Upper lobe of right lung (tissue), 1 donor: ENCODE data around the gene RTP1. TPM values are rescaled to one million over a fixed set of nuclear protein-coding genes. Genes with fewer than 3 reads are reported as not detected.
A peak's percentile ranks its signal among the peaks of the same experiment; 100 is the strongest.

Experiments used
- ATAC-seq: fragments of 200-7000 bp; cut with Tn5 transposase; one replicate; pipeline ENCODE4 v1.9.1; 2020; ENCODE audit warnings: mild to moderate bottlenecking, moderate library complexity
- DNase-seq: peaks from one replicate; pipeline ENCODE4 v3.0.0-alpha.2; 2020
- H3K27ac ChIP-seq: fragments of 200-600 bp; one replicate; pipeline ENCODE4 v1.8.0; 2022
- H3K27me3 ChIP-seq: fragments of 200-600 bp; one replicate; pipeline ENCODE4 v1.8.0; 2022; ENCODE audit warnings: mild to moderate bottlenecking
- H3K36me3 ChIP-seq: fragments of 200-600 bp; one replicate; pipeline ENCODE4 v1.8.0; 2022
- H3K4me1 ChIP-seq: fragments of 200-600 bp; one replicate; pipeline ENCODE4 v1.8.0; 2022
- H3K4me3 ChIP-seq: fragments of 200-600 bp; one replicate; pipeline ENCODE4 v1.8.0; 2022; ENCODE audit warnings: mild to moderate bottlenecking
- H3K9me3 ChIP-seq: fragments of 200-600 bp; one replicate; pipeline ENCODE4 v1.8.0; 2022
- CTCF ChIP-seq: fragments of 200-600 bp; IDR thresholded peaks from one replicate; pipeline ENCODE4 v1.8.0; 2022; ENCODE audit warnings: antibody characterized with exemption
- intact Hi-C: fragments of 100-400 bp; cut with DNase I; formaldehyde crosslinking; loops from one replicate; pipeline ENCODE4 v1.11.0; 2022
- total RNA-seq: library from RNA; stranded (reverse); fragmentation: NEBNext Ultra II Directional; extraction: Animal tissue kit (Norgen Biotek cat#: 25700); gene quantifications from one replicate; pipeline ENCODE4 v1.2.1, GENCODE V29; 2021
- donor health status: DM: no; HTN: yes; CAD: no; lungs with severe emphysema.

RTP1 gene
- total RNA-seq, 1 donor from 2014 or later, result not detected

- Histone ChIP-seq H3K4me1 (peaks cover 5% of the 10 kb centered on the region), H3K4me3 (no peak overlapping the region), H3K27me3 (no peaks in the 10 kb centered on the region), H3K36me3 (no peaks in the 10 kb centered on the region), H3K27ac (no peak overlapping the region), H3K9me3 (no peaks in the 10 kb centered on the region)
- TF ChIP-seq CTCF, result no peak
- intact Hi-C loops, result no loop called here
- ATAC-seq (no peak), DNase-seq (no peak)
Observed at GRCh38 chr3:187209491-187209890, 12.2 kb downstream of the RTP1 start.

GRCh38 chr3:187210091-187210490 lies 12.8 kb downstream of the RTP1 start:
- Histone ChIP-seq H3K9me3 (no peaks in the 10 kb centered on the region), H3K36me3 (no peaks in the 10 kb centered on the region), H3K27ac (no peak overlapping the region), H3K4me1 (peaks cover 5% of the 10 kb centered on the region), H3K27me3 (no peaks in the 10 kb centered on the region), H3K4me3 (no peak overlapping the region)
- TF ChIP-seq CTCF, result no peak
- intact Hi-C loops, result no loop called here
- ATAC-seq, result no peak
- DNase-seq, result no peak

DNA sequence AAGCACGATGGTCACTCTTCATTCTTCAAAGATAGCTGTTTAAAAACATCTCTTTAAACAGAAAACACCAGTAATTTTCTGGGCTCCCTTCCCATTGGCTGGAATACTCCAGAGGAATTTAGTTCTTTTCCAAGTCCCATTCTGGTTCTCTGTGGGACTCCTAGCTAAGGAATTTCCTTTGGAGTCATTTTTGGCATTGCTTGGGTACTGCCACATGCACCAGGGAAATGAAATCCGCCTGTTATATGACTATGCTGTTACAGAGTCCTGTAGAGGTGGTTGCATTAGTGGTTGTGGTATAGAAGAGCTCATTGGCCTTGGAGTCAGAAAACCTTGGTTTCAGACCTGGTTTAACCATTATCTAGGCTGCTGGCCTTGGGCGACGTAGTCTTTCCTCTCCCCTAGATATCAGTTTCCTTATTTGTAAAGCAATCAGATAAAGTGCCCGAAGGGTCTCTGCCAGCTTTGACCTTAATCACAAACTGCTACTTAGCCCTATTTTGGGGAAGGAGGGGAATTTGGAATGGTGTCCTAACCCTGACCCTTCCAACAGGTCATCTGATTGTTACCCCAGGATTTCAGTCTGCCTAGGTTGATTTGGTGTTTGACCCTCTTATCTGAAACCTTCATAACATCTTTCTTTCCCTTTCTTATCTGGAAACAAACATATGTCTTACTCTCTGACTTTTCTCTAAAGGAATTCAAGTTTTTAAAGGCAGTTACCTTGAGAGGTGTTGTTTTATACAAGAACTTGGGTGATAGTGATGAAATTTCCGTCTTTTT lies 13.4 kb downstream of the RTP1 start:
- ATAC-seq, result peak; percentile 43
- H3K9me3 ChIP-seq, result no peaks in the 10 kb centered on the region
- no peak overlapping the region for H3K4me3 ChIP-seq
- intact Hi-C loops, result no loop called here
- H3K36me3 ChIP-seq, result no peaks in the 10 kb centered on the region
- no peak for DNase-seq
- H3K27me3 ChIP-seq, result no peaks in the 10 kb centered on the region
- peaks cover 5% of the 10 kb centered on the region for H3K4me1 ChIP-seq
- no peak for TF ChIP-seq CTCF
- no peak overlapping the region for H3K27ac ChIP-seq

GRCh38 chr3:187211532-187212195 lies 14.4 kb downstream of the RTP1 start:
- Histone ChIP-seq H3K27ac (no peak overlapping the region), H3K4me1 (peaks cover 5% of the 10 kb centered on the region), H3K36me3 (no peaks in the 10 kb centered on the region), H3K27me3 (no peaks in the 10 kb centered on the region), H3K4me3 (no peak overlapping the region), H3K9me3 (no peaks in the 10 kb centered on the region)
- no peak for TF ChIP-seq CTCF
- ATAC-seq, result no peak
- DNase-seq, result no peak
- intact Hi-C loops, result no loop called here

DNA sequence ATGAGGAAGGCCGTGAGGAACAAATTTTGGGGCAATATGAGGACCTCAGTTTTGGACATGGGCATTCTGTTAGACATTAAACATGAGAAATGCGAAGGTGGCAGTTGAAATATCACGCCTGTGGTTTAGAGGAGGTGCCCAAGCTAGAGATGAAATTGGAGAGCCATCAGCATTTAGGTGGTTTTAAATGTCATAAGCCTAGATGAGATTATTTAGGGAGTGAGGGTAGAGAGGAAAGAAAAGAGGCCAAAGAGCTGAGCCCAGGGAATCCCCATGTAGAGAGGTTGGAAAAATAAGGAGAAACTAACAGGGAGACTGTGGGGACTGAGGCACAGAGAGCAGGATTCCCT lies 14.9 kb downstream of the RTP1 start:
- intact Hi-C loops, result no loop called here
- H3K4me3 ChIP-seq, result no peak overlapping the region
- no peak for DNase-seq
- peaks cover 5% of the 10 kb centered on the region for H3K4me1 ChIP-seq
- no peaks in the 10 kb centered on the region for H3K9me3 ChIP-seq
- H3K27me3 ChIP-seq, result no peaks in the 10 kb centered on the region
- H3K27ac ChIP-seq, result no peak overlapping the region
- TF ChIP-seq CTCF, result no peak
- H3K36me3 ChIP-seq, result no peaks in the 10 kb centered on the region
- no peak for ATAC-seq
